GM10847 (cell line): Measurements from ENCODE around the gene NKX6-1.

Source experiments
- POLR2A ChIP-seq: IDR thresholded peaks from 2 replicates; pipeline ENCODE4 v1.6.1; 2011; ENCODE audit not compliant: insufficient read length; ENCODE audit errors: extremely low read depth

NKX6-1 gene

DNA sequence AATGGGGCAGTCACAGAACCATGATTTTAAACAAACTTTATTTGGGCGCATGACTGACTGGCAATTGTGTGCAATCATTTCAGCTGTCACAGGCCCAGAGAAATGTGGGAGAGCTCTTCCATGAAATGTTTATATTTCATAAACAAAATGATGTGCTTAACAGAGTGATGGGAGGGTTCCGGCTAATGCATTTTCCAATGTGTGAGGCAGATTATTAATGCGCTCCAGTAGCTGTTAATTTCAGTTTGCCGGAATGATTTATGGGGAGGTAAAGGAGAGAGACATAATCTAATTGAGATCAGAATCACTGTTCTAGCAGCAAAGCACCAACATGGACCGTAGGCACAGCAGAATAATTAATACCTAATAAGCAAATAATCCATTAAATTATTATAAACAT is 55.6 kb downstream of the NKX6-1 start:
- no peak for TF ChIP-seq POLR2A

GRCh38 chr4:84442778-84443177 is 56.3 kb downstream of the NKX6-1 start:
- TF ChIP-seq POLR2A: no peak
